ENCODE results near the gene AGL.
"Not testable (repeated sequence)": the region's sequence is repeated elsewhere in the genome, so short reads cannot be mapped to it uniquely, and the experiment has no call there.

Gene AGL

DNA sequence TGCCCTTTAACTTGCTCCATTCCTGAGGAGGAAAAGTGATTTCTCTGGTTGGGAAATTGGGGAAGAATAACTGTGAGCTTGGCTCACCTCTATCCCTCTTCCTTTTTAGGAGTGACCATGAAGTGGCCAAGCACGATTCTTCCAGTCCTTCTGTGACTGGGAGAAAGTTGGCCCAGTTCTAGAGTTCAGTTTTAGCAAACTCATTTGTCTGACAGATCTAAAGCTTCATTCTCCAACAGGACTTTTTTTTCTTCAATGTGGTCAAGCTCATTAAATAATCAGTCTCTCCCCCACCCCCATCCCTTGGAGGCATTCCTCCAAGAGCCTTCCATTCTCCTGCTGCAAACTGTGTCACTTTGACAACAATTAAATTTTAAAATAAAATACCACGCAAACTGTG lies 6.4 kb upstream of the AGL start:
- TF ChIP-seq GATA1 (IDR thresholded peaks at IDR 0.05; ENCODE audit: low read depth, low read length) (no peak), POLR2A (IDR thresholded peaks at IDR 0.05; ENCODE audit: low read length) (no peak)
- no peak for DNase-seq

GRCh38 chr1:99845201-99845600 lies 5.0 kb upstream of the AGL start:
- DNase-seq, result not testable (repeated sequence)

GRCh38 chr1:99849413-99849743 lies 783 bp upstream of the AGL start:
- no peak for TF ChIP-seq POLR2A (IDR thresholded peaks at IDR 0.05; ENCODE audit: low read length)
- TF ChIP-seq GATA1 (IDR thresholded peaks at IDR 0.05; ENCODE audit: low read depth, low read length), result no peak
- peak in 1 of 2 experiments; percentile 44 for DNase-seq

GRCh38 chr1:99850459-99851291 lies 514 bp downstream of the AGL start:
- TF ChIP-seq GATA1 (IDR thresholded peaks at IDR 0.05; ENCODE audit: low read depth, low read length) (no peak), POLR2A (IDR thresholded peaks at IDR 0.05; ENCODE audit: low read length) (no peak)
- DNase-seq, result peak in 1 of 2 experiments; percentile 28

GRCh38 chr1:99851850-99852454 lies 1.8 kb downstream of the AGL start:
- TF ChIP-seq POLR2A (IDR thresholded peaks at IDR 0.05; ENCODE audit: low read length) (no peak), GATA1 (IDR thresholded peaks at IDR 0.05; ENCODE audit: low read depth, low read length) (no peak)
- DNase-seq, result no peak

DNA sequence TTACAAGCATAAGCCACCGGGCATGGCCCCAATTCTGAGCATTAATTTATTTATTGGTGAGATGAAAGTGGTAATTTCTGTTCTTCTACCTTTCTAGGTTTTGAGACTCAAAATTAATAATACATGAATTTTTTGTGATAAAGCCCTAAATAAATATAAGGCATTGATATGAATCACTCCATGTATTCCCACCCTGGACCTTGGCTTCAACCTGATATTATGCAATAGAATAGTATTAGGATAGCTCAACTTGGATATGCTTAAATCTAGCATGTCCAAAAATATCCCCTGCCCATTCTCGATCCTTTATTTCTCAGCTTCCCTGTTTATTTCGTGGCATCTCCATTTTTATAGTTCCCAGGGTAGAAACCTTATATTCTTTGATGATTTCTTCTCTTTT lies 2.5 kb downstream of the AGL start:
- DNase-seq, result no peak
- TF ChIP-seq POLR2A (IDR thresholded peaks at IDR 0.05; ENCODE audit: low read length) (no peak), GATA1 (IDR thresholded peaks at IDR 0.05; ENCODE audit: low read depth, low read length) (no peak)

GRCh38 chr1:99855914-99856450 lies 5.8 kb downstream of the AGL start:
- TF ChIP-seq GATA1 (IDR thresholded peaks at IDR 0.05; ENCODE audit: low read depth, low read length) (no peak), POLR2A (IDR thresholded peaks at IDR 0.05; ENCODE audit: low read length) (no peak)
- DNase-seq, result no peak

GRCh38 chr1:99857041-99857440 lies 6.9 kb downstream of the AGL start:
- not testable (repeated sequence) for DNase-seq

DNA sequence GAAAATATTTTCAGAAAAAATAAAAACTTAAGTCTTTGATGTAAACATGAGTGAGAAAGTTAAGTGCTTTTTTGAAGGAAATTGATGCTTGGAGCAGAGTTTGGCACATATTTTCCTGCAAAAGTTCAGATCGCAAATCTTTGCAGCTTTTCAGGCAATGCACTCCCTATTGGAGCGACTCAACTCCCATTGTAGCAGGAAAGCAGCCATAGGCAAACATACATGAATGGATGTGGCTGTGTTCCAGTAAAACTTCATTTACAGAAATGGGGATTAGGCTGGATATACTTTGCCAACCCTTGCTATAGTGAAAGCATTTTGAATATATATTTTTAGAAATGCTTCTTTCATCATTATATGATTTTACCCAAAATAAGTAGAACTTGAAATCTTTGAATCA lies 8.1 kb downstream of the AGL start:
- no peak for DNase-seq
- TF ChIP-seq POLR2A (IDR thresholded peaks at IDR 0.05; ENCODE audit: low read length) (no peak), GATA1 (IDR thresholded peaks at IDR 0.05; ENCODE audit: low read depth, low read length) (no peak)

- TF ChIP-seq POLR2A (IDR thresholded peaks at IDR 0.05; ENCODE audit: low read length) (no peak), GATA1 (IDR thresholded peaks at IDR 0.05; ENCODE audit: low read depth, low read length) (no peak)
- no peak for DNase-seq
Observed at GRCh38 chr1:99858881-99859280, 8.7 kb downstream of the AGL start.

GRCh38 chr1:99860703-99861102 lies 10.5 kb downstream of the AGL start:
- DNase-seq, result no peak
- TF ChIP-seq GATA1 (IDR thresholded peaks at IDR 0.05; ENCODE audit: low read depth, low read length) (no peak), POLR2A (IDR thresholded peaks at IDR 0.05; ENCODE audit: low read length) (no peak)

GRCh38 chr1:99867682-99868081 lies 17.5 kb downstream of the AGL start:
- no peak for TF ChIP-seq GATA1 (IDR thresholded peaks at IDR 0.05; ENCODE audit: low read depth, low read length)
- no peak for DNase-seq

DNA sequence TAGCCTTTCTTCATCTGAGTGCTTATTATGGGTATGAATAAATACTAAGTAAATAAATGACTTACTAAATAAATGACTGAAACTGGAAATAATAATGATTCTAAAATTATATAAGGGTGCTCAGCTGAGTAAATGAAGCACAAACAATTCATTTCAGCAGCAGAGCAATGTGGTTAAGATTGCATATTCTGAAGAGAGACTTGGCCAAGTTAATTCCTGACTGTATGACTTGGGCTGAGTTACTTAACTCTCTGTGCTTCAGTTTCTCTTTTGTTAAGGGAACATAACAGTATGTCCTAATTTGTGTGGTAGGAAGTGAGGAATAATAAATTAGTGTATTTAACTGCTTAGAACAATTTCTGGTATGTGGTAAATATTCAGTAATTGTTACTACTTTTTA lies 19.1 kb downstream of the AGL start:
- DNase-seq, result no peak
- TF ChIP-seq POLR2A (IDR thresholded peaks at IDR 0.05; ENCODE audit: low read length) (no peak), GATA1 (IDR thresholded peaks at IDR 0.05; ENCODE audit: low read depth, low read length) (no peak)

DNA sequence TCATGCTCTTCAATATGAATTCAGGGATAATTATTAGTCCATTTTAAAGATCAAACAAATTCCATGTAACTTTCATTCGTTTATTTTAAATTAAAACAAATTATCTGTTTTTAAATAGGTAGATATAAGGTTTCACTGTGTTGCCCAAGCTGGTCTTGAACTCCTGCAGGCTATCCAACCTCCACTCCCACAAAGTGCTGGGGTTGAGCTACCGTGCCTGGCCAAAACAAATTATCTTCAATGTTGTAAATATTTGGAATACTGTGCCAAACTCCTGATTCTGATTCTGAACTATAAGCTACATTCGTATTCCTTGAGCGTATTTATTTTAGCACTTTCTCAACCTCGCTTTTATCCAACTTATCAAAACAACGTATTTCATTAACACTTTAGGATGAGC lies 19.6 kb downstream of the AGL start:
- no peak for DNase-seq
- TF ChIP-seq POLR2A (IDR thresholded peaks at IDR 0.05; ENCODE audit: low read length) (no peak), GATA1 (IDR thresholded peaks at IDR 0.05; ENCODE audit: low read depth, low read length) (no peak)

- TF ChIP-seq GATA1 (IDR thresholded peaks at IDR 0.05; ENCODE audit: low read depth, low read length) (no peak), POLR2A (IDR thresholded peaks at IDR 0.05; ENCODE audit: low read length) (no peak)
- DNase-seq, result no peak
Observed at GRCh38 chr1:99872063-99872462, 21.9 kb downstream of the AGL start.
